Colonic mucosa (tissue), 4 donors: ENCODE data around the gene TH. TPM values are rescaled to one million over a fixed set of nuclear protein-coding genes. Genes with fewer than 3 reads are reported as not detected.

Source experiments
- DNase-seq: peaks from one replicate; pipeline ENCODE4 v3.0.0-alpha.2; 2020
- H3K27ac ChIP-seq: fragments of 200-600 bp; one replicate; pipeline ENCODE4 v1.8.0; 2021
- H3K27me3 ChIP-seq: fragments of 200-600 bp; one replicate; pipeline ENCODE4 v1.8.0; 2021
- H3K36me3 ChIP-seq: fragments of 200-600 bp; one replicate; pipeline ENCODE4 v1.8.0; 2021
- H3K4me1 ChIP-seq: fragments of 200-600 bp; one replicate; pipeline ENCODE4 v1.8.0; 2021; ENCODE audit warnings: mild to moderate bottlenecking
- H3K4me3 ChIP-seq: fragments of 200-600 bp; one replicate; pipeline ENCODE4 v1.8.0; 2021
- H3K9ac ChIP-seq, 2 donors: one replicate each; pipeline ENCODE4 v1.7.0; 2013; ENCODE audit warnings: control low read depth in 2 of 2, low read depth in 2 of 2, low read length in 2 of 2
- H3K9me3 ChIP-seq: fragments of 200-600 bp; one replicate; pipeline ENCODE4 v1.8.0; 2021
- CTCF ChIP-seq: fragments of 200-600 bp; IDR thresholded peaks from one replicate; pipeline ENCODE4 v1.8.0; 2022; ENCODE audit warnings: antibody characterized with exemption, mild to moderate bottlenecking
- intact Hi-C: fragments of 100-400 bp; cut with DNase I; formaldehyde crosslinking; loops from one replicate; pipeline ENCODE4 v1.14.1; 2022
- total RNA-seq, 2 donors: library from RNA; stranded (reverse); fragmentation: NEBNext Ultra II Directional in 1 of 2; extraction: Animal tissue kit (Norgen Biotek cat#: 25700) in 1 of 2; gene quantifications; one replicate each; pipeline ENCODE4 v1.2.1, GENCODE V29; 2021
- donor health status: healthy.
- donor health status: DM: no; HTN: no; CAD: no.
- donor health status: DM: no; HTN: no; CAD: no.

The TH gene
- total RNA-seq, 2 donors from 2014 or later: 0.15 TPM; not detected in 1

GRCh38 chr11:2217211-2218030, 45.8 kb upstream of the TH start:
- no peak overlapping the region for H3K4me3 ChIP-seq
- DNase-seq: no peak
- H3K9me3 ChIP-seq: no peaks in the 10 kb centered on the region
- intact Hi-C loops: no loop called here
- no peaks in the 10 kb centered on the region for H3K27me3 ChIP-seq
- H3K4me1 ChIP-seq: no peaks in the 10 kb centered on the region
- H3K36me3 ChIP-seq: no peaks in the 10 kb centered on the region
- no peak for TF ChIP-seq CTCF
- H3K27ac ChIP-seq: no peak overlapping the region
- H3K9ac ChIP-seq: peak overlapping the region in 1 of 2 donors; percentile 6

- intact Hi-C loops: no loop called here
- H3K4me3 ChIP-seq: no peak overlapping the region
- no peaks in the 10 kb centered on the region for H3K36me3 ChIP-seq
- no peak overlapping the region for H3K27ac ChIP-seq
- H3K27me3 ChIP-seq: no peaks in the 10 kb centered on the region
- no peaks in the 10 kb centered on the region for H3K4me1 ChIP-seq
- TF ChIP-seq CTCF: no peak
- no peaks in the 10 kb centered on the region for H3K9me3 ChIP-seq
- H3K9ac ChIP-seq: peak overlapping the region; percentile 32 to 35
- DNase-seq: no peak
These were observed 44.9 kb upstream of the TH start for GRCh38 chr11:2216400-2217064.

- peak; percentile 17 for DNase-seq
- H3K4me3 ChIP-seq: no peak overlapping the region
- H3K27ac ChIP-seq: no peak overlapping the region
- H3K4me1 ChIP-seq: no peaks in the 10 kb centered on the region
- intact Hi-C loops: no loop called here
- no peaks in the 10 kb centered on the region for H3K27me3 ChIP-seq
- no peak overlapping the region for H3K9ac ChIP-seq
- H3K36me3 ChIP-seq: no peaks in the 10 kb centered on the region
- no peak for TF ChIP-seq CTCF
- no peaks in the 10 kb centered on the region for H3K9me3 ChIP-seq
These were observed 44.2 kb upstream of the TH start for GRCh38 chr11:2215561-2216399.

- no peak overlapping the region for H3K27ac ChIP-seq
- intact Hi-C loops: no loop called here
- no peak overlapping the region for H3K9ac ChIP-seq
- no peaks in the 10 kb centered on the region for H3K27me3 ChIP-seq
- H3K4me3 ChIP-seq: no peak overlapping the region
- no peaks in the 10 kb centered on the region for H3K36me3 ChIP-seq
- peaks cover 3% of the 10 kb centered on the region for H3K4me1 ChIP-seq
- no peaks in the 10 kb centered on the region for H3K9me3 ChIP-seq
- DNase-seq: peak; percentile 16
- TF ChIP-seq CTCF: no peak
These were observed 43.6 kb upstream of the TH start for GRCh38 chr11:2215230-2215560.

GRCh38 chr11:2214527-2215229, 43.1 kb upstream of the TH start:
- Histone ChIP-seq H3K36me3 (no peaks in the 10 kb centered on the region), H3K4me3 (no peak overlapping the region), H3K27me3 (no peaks in the 10 kb centered on the region), H3K4me1 (peaks cover 3% of the 10 kb centered on the region), H3K27ac (no peak overlapping the region), H3K9ac (no peak overlapping the region), H3K9me3 (no peaks in the 10 kb centered on the region)
- no peak for TF ChIP-seq CTCF
- intact Hi-C loops: no loop called here
- peak; percentile 19 for DNase-seq
